GM12892 (cell line): ENCODE results near the gene ZG16.

Experiments
- POLR2A ChIP-seq: IDR thresholded peaks from 2 replicates; pipeline ENCODE4 v1.6.1; 2011; ENCODE audit warnings: low read depth, low read length, control low read depth
- POLR2AphosphoS5 ChIP-seq: IDR thresholded peaks from 2 replicates; pipeline ENCODE4 v1.6.1; 2011; ENCODE audit warnings: low read depth, low read length, control low read depth
- TAF1 ChIP-seq: IDR thresholded peaks from 2 replicates; pipeline ENCODE4 v1.6.1; 2011; ENCODE audit warnings: low read depth, mild to moderate bottlenecking, control low read depth, low read length, borderline replicate concordance

- TF ChIP-seq POLR2A (no peak), POLR2AphosphoS5 (no peak), TAF1 (no peak)
These were observed 41.9 kb upstream of the ZG16 start for GRCh38 chr16:29736112-29736511.
